ENCODE measurements around the gene BRAP.
"Not testable (repeated sequence)": the region's sequence is repeated elsewhere in the genome, so short reads cannot be mapped to it uniquely, and the experiment has no call there.

The BRAP gene

DNA sequence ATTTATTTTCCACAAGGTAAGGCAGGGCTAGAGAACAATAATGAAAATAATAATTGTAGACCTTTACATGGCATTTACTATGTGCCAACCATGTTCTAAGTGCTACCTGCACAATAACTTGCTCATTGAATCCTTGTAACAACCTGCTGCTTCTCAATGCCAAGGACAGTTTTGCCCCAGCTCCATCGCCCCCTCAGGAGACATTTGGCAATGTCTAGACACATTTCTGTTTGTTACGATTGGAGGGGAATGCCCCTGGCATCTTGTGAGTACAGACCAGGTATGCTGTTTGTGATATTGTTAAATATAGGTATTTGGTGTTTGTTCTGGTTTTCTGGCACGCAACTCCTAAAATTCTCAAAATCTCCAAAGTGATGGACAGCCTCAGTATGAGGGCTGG, 78.5 kb downstream of the BRAP start:
- H3K4me1 ChIP-seq (ENCODE audit: control insufficient read depth, insufficient read depth, low read length) = 0 out of 2 replicates have a peak, but pooled peaks cover 4% of the 10 kb centered on the region
- no peaks in the 10 kb centered on the region for H3K36me3 ChIP-seq (ENCODE audit: control insufficient read depth in 2 of 2, insufficient read depth in 1 of 2, low read length in 2 of 2)
- ChIA-PET POLR2A (no interaction called here), CTCF (no interaction called here)
- TF ChIP-seq SCRT2 (tag by site-specific recombination; IDR thresholded peaks at IDR 0.05) (0 out of 2 replicates have a peak, but pooled peaks have one; percentile 20), ZBTB6 (tag by site-specific recombination; IDR thresholded peaks at IDR 0.05) (0 out of 2 replicates have a peak, but pooled peaks have one; percentile 17)
- TF ChIP-seq, protein P1, sequence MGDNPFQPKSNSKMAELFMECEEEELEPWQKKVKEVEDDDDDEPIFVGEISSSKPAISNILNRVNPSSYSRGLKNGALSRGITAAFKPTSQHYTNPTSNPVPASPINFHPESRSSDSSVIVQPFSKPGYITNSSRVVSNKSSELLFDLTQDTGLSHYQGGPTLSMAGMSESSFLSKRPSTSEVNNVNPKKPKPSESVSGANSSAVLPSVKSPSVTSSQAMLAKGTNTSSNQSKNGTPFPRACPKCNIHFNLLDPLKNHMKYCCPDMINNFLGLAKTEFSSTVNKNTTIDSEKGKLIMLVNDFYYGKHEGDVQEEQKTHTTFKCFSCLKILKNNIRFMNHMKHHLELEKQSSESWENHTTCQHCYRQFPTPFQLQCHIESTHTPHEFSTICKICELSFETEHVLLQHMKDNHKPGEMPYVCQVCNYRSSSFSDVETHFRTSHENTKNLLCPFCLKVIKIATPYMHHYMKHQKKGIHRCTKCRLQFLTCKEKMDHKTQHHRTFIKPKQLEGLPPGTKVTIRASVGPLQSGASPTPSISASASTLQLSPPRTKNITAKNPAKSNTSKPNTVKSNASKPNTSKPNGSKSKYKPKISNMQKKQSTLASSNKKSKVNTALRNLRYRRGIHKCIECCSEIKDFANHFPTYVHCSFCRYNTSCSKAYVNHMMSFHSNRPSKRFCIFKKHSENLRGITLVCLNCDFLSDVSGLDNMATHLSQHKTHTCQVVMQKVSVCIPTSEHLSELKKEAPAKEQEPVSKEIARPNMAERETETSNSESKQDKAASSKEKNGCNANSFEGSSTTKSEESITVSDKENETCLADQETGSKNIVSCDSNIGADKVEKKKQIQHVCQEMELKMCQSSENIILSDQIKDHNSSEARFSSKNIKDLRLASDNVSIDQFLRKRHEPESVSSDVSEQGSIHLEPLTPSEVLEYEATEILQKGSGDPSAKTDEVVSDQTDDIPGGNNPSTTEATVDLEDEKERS (tag by site-specific recombination; IDR thresholded peaks at IDR 0.05) = no peak
- TF ChIP-seq, protein P2, sequence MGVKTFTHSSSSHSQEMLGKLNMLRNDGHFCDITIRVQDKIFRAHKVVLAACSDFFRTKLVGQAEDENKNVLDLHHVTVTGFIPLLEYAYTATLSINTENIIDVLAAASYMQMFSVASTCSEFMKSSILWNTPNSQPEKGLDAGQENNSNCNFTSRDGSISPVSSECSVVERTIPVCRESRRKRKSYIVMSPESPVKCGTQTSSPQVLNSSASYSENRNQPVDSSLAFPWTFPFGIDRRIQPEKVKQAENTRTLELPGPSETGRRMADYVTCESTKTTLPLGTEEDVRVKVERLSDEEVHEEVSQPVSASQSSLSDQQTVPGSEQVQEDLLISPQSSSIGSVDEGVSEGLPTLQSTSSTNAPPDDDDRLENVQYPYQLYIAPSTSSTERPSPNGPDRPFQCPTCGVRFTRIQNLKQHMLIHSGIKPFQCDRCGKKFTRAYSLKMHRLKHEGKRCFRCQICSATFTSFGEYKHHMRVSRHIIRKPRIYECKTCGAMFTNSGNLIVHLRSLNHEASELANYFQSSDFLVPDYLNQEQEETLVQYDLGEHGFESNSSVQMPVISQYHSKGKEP (tag by site-specific recombination; IDR thresholded peaks at IDR 0.05) = no peak
- H3K9me3 ChIP-seq (ENCODE audit: control insufficient read depth, insufficient read depth, low read depth, low read length) = no peaks in the 10 kb centered on the region
- H3K4me3 ChIP-seq (ENCODE audit: low read depth, low read length) = no peak overlapping the region
- no peak overlapping the region for H3K27ac ChIP-seq (ENCODE audit: extremely low read depth, low read depth, low read length)

DNA sequence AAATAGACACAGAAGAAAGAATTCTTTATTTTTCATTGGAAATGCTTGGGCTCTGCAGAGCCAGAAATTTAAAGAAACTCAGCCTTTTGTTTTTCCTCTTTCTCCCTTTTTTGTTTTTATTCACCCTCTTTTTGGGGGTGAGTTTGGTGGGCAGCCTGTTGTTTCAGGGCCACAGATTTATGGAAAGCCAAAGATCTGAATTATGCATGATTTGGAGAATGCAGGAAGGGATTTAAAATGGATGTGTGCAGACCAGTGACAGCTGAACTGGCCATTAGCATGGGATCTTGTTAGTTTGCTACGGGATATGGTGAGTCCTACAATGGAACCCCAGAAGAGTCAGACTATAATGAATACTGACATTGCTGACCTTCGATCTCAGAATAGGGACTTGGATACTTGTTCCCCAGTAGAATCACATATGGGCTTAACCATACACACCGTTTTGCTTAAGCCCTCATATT, 79.0 kb downstream of the BRAP start:
- ChIA-PET CTCF (interaction anchor here (0.7 to 1.0 kb wide), 2 partner anchors 63 to 157 kb away, joined by 3 read pairs; no protein-coding TSS in a partner anchor), POLR2A (no interaction called here)
- no peaks in the 10 kb centered on the region for H3K9me3 ChIP-seq (ENCODE audit: control insufficient read depth, insufficient read depth, low read depth, low read length)
- no peak overlapping the region for H3K4me3 ChIP-seq (ENCODE audit: low read depth, low read length)
- TF ChIP-seq ZNF391 (tag by site-specific recombination; IDR thresholded peaks at IDR 0.05; ENCODE audit: borderline replicate concordance, low read depth) = no peak
- peak; percentile 100 for TF ChIP-seq ZFP37 (tag by site-specific recombination; IDR thresholded peaks at IDR 0.05)
- H3K27ac ChIP-seq (ENCODE audit: extremely low read depth, low read depth, low read length) = no peak overlapping the region
- H3K36me3 ChIP-seq (ENCODE audit: control insufficient read depth in 2 of 2, insufficient read depth in 1 of 2, low read length in 2 of 2) = no peaks in the 10 kb centered on the region
- H3K4me1 ChIP-seq (ENCODE audit: control insufficient read depth, insufficient read depth, low read length) = 0 out of 2 replicates have a peak, but pooled peaks cover 4% of the 10 kb centered on the region

DNA sequence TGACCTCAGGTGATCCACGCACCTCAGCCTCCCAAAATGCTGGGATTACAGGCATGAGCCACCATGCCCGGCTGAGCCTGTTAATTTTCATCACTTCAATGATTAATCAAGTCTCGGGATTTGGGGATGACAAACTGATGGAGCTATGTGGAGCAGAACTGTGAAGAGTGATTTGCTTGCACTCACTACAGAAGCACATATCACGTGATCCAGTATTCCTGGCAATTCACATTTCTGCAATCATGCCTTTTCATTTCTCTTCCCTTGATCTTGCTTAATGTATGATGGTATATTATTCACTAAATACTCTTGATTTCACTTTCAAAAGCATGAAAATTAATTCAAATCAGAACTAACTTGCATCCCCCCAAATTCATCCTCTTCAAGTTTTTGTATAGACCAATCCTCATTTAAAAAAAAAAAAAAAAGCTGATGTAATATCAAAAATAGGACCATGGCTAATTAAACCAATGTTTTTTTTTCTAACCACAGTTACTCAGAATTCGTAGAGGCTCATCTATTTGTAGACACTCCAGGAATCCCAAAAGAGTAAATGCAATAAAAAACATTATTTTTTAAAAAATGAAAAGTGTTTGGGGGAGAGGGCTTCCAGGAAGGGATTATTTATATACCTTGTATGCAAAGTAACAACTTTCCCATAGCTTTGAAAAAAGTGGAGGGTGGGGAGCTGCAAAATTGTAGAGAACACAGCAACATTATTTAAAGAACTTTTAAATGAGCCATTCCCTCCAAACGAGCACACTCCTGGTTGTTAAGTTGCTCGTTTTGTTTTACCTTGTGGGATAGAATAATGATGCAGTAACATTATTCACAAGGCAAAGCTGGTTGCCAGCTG, 79.6 kb downstream of the BRAP start:
- Histone ChIP-seq H3K36me3 (ENCODE audit: control insufficient read depth in 2 of 2, insufficient read depth in 1 of 2, low read length in 2 of 2) (no peaks in the 10 kb centered on the region), H3K4me1 (ENCODE audit: control insufficient read depth, insufficient read depth, low read length) (0 out of 2 replicates have a peak, but pooled peaks cover 4% of the 10 kb centered on the region), H3K9me3 (ENCODE audit: control insufficient read depth, insufficient read depth, low read depth, low read length) (no peaks in the 10 kb centered on the region), H3K27ac (ENCODE audit: extremely low read depth, low read depth, low read length) (no peak overlapping the region), H3K4me3 (ENCODE audit: low read depth, low read length) (no peak overlapping the region)
- CTCF ChIA-PET = interaction anchor here (0.7 to 1.0 kb wide), 2 partner anchors 64 to 156 kb away, joined by 3 read pairs; no protein-coding TSS in a partner anchor
- POLR2A ChIA-PET = interaction anchor here (0.7 kb wide), 1 partner anchor 52 kb away, joined by 6 read pairs; no protein-coding TSS in a partner anchor
- no peak for TF ChIP-seq ZBTB21 (tag by site-specific recombination; IDR thresholded peaks at IDR 0.05)
- no peak for TF ChIP-seq ZNF777 (tag by site-specific recombination; IDR thresholded peaks at IDR 0.05; ENCODE audit: borderline replicate concordance)
- TF ChIP-seq ZBTB17 (tag by site-specific recombination; IDR thresholded peaks at IDR 0.05) = peak; percentile 68
- TF ChIP-seq, protein P3, sequence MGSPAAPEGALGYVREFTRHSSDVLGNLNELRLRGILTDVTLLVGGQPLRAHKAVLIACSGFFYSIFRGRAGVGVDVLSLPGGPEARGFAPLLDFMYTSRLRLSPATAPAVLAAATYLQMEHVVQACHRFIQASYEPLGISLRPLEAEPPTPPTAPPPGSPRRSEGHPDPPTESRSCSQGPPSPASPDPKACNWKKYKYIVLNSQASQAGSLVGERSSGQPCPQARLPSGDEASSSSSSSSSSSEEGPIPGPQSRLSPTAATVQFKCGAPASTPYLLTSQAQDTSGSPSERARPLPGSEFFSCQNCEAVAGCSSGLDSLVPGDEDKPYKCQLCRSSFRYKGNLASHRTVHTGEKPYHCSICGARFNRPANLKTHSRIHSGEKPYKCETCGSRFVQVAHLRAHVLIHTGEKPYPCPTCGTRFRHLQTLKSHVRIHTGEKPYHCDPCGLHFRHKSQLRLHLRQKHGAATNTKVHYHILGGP (tag by site-specific recombination; IDR thresholded peaks at IDR 0.05) = peak; percentile 52; the same call in 1 of the 2 replicates
- TF ChIP-seq FEZF1 (tag by site-specific recombination; IDR thresholded peaks at IDR 0.05) = peak; percentile 54
- TF ChIP-seq ZNF776 (tag by site-specific recombination; IDR thresholded peaks at IDR 0.05; ENCODE audit: borderline replicate concordance) = no peak
- TF ChIP-seq, protein P4, sequence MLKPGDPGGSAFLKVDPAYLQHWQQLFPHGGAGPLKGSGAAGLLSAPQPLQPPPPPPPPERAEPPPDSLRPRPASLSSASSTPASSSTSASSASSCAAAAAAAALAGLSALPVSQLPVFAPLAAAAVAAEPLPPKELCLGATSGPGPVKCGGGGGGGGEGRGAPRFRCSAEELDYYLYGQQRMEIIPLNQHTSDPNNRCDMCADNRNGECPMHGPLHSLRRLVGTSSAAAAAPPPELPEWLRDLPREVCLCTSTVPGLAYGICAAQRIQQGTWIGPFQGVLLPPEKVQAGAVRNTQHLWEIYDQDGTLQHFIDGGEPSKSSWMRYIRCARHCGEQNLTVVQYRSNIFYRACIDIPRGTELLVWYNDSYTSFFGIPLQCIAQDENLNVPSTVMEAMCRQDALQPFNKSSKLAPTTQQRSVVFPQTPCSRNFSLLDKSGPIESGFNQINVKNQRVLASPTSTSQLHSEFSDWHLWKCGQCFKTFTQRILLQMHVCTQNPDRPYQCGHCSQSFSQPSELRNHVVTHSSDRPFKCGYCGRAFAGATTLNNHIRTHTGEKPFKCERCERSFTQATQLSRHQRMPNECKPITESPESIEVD (tag by site-specific recombination; IDR thresholded peaks at IDR 0.05) = peak; percentile 32; the same call in 1 of the 2 replicates
- 0 out of 2 replicates have a peak, but pooled peaks have one; percentile 16 for TF ChIP-seq ZNF24 (tag by site-specific recombination; IDR thresholded peaks at IDR 0.05)

- H3K4me1 ChIP-seq (ENCODE audit: control insufficient read depth, insufficient read depth, low read length); H3K4me3 ChIP-seq (ENCODE audit: low read depth, low read length); H3K36me3 ChIP-seq (ENCODE audit: control insufficient read depth in 2 of 2, insufficient read depth in 1 of 2, low read length in 2 of 2); CTCF ChIA-PET; H3K9me3 ChIP-seq (ENCODE audit: control insufficient read depth, insufficient read depth, low read depth, low read length); H3K27ac ChIP-seq (ENCODE audit: extremely low read depth, low read depth, low read length): not testable (repeated sequence)
- POLR2A ChIA-PET = interaction anchor here (0.7 kb wide), 1 partner anchor 9 kb away, joined by 3 read pairs; no protein-coding TSS in a partner anchor
Measured at GRCh38 chr12:111602857-111603256, 82.9 kb downstream of the BRAP start.
